Heart left ventricle (tissue), 16 donors: ENCODE data around the gene GLUD1. TPM values are rescaled to one million over a fixed set of nuclear protein-coding genes. Genes with fewer than 3 reads are reported as not detected.
"Not testable (repeated sequence)": the region's sequence is repeated elsewhere in the genome, so short reads cannot be mapped to it uniquely, and the experiment has no call there.

Experiments
- ATAC-seq, 4 donors: fragments of 200-7000 bp; cut with Tn5 transposase; one replicate each; pipeline ENCODE4 v1.9.1; 2020 to 2022; ENCODE audit warnings: moderate library complexity in 4 of 4, mild to moderate bottlenecking in 3 of 4, moderate number of reproducible peaks in 1 of 4
- DNase-seq, 5 donors: peaks; one replicate each; pipeline ENCODE4 v3.0.0-alpha.2; 2020
- H3K27ac ChIP-seq, 12 donors: fragments of 200-600 bp; sonication (generic) in 4 of 12; one replicate each; pipeline versions ENCODE4 v1.5.0 to v1.8.0; 2016 to 2022; ENCODE audit warnings: mild to moderate bottlenecking in 2 of 12
- H3K27me3 ChIP-seq, 9 donors: fragments of 200-600 bp; sonication (generic) in 2 of 9; one replicate each; pipeline versions ENCODE4 v1.5.1 to v1.8.0; 2016 to 2022; ENCODE audit warnings: mild to moderate bottlenecking in 3 of 9
- H3K36me3 ChIP-seq, 9 donors: fragments of 200-600 bp; sonication (generic) in 2 of 9; one replicate each; pipeline versions ENCODE4 v1.5.0 to v1.8.0; 2018 to 2022; ENCODE audit warnings: mild to moderate bottlenecking in 2 of 9
- H3K4me1 ChIP-seq, 12 donors: fragments of 200-600 bp; sonication (generic) in 4 of 12; one replicate each; pipeline versions ENCODE4 v1.5.0 to v1.8.0; 2016 to 2022; ENCODE audit warnings: mild to moderate bottlenecking in 3 of 12
- H3K4me3 ChIP-seq, 12 donors: fragments of 200-600 bp; sonication (generic) in 4 of 12; one replicate each; pipeline versions ENCODE4 v1.5.0 to v1.8.0; 2017 to 2022; ENCODE audit warnings: mild to moderate bottlenecking in 9 of 12, moderate library complexity in 4 of 12
- H3K9me3 ChIP-seq, 12 donors: fragments of 200-600 bp; sonication (generic) in 4 of 12; one replicate each; pipeline versions ENCODE4 v1.5.0 to v1.8.0; 2016 to 2022; ENCODE audit warnings: mild to moderate bottlenecking in 1 of 12
- POLR2A ChIP-seq, 2 donors: fragments of 450-650 bp; IDR thresholded peaks; one replicate each; pipeline ENCODE4 v1.6.1; 2017; ENCODE audit warnings: antibody characterized with exemption in 2 of 2, mild to moderate bottlenecking in 2 of 2, moderate library complexity in 2 of 2
- WGBS, 4 donors: extraction: QIAGEN DNeasy Blood & Tissue Kit in 2 of 4; methylation state at CpG; one replicate each; pipeline versions ENCODE4 v1.1.5 to v1.1.7; 2013 to 2018; 5-methylcytosine and 5-hydroxymethylcytosine counted together
- intact Hi-C, 10 donors: fragments of 100-400 bp; cut with DNase I; formaldehyde crosslinking; loops; one replicate each; pipeline versions ENCODE4 v1.11.1 to v1.14.2; 2022
- polyA plus RNA-seq, 2 donors: library from polyadenylated mRNA; stranded (reverse); fragments of 200-250 nt; gene quantifications; one replicate each; pipeline ENCODE4 v1.2.3, GENCODE V29; 2013
- total RNA-seq, 9 donors: library from RNA; depleted of rRNA in 2 of 9; stranded (reverse); fragments of >200 nt in 2 of 9; fragmentation: NEBNext Ultra II Directional in 3 of 9; extraction: Animal tissue kit (Norgen Biotek cat#: 25700) in 3 of 9; gene quantifications; one replicate each; pipeline versions ENCODE4 v1.1.0 to v1.2.4, GENCODE V29; 2016 to 2023
- TF ChIP-seq, protein P1 (sequence below), 12 donors: fragments of 200-600 bp; sonication (generic) in 4 of 12; IDR thresholded peaks; one replicate each; pipeline versions ENCODE4 v1.5.0 to v1.8.0; 2018 to 2022; ENCODE audit warnings: antibody characterized with exemption in 12 of 12, mild to moderate bottlenecking in 5 of 12
- donor health status: ischemic (EF 13 %, LVEDD 7.1; RV severe dilation, severe dysfunction).
- donor health status: healthy with polysubstance abuse.
- donor health status: DM: no; HTN: yes; CAD: no.
- donor health status: DM: no; HTN: no; CAD: no.
- donor health status: ischemic (EF 25% LVEDD 6.9; RV normal size, moderate dysfunction).
- donor health status: ischemic (EF 25% LVEDD 5.7; RV mildly dilated, moderate dysfunction).
- donor health status: healthy.
- donor health status: DM: yes; HTN: yes; CAD: no.
- donor health status: ischemic (EF 35%, LVEDD 5.7; RV mildly dilated, moderate dysfunction).
- donor health status: nonischemic (EF 11% LVEDD 7.7; RV severe dilation, severe dysfunction).
- donor health status: DM: yes; HTN: yes; CAD: no.
- donor health status: PGD.
- donor health status: ischemic (EF 29% LVEDD 5.4; RV normal size, mild dysfunction).
- donor health status: nonischemic (EF 23%, LVEDD 6.1; RV moderate dilation, normal function).

The GLUD1 gene
- total and polyA plus RNA-seq, 11 donors = 42.9 to 138 (median 104) TPM

DNA sequence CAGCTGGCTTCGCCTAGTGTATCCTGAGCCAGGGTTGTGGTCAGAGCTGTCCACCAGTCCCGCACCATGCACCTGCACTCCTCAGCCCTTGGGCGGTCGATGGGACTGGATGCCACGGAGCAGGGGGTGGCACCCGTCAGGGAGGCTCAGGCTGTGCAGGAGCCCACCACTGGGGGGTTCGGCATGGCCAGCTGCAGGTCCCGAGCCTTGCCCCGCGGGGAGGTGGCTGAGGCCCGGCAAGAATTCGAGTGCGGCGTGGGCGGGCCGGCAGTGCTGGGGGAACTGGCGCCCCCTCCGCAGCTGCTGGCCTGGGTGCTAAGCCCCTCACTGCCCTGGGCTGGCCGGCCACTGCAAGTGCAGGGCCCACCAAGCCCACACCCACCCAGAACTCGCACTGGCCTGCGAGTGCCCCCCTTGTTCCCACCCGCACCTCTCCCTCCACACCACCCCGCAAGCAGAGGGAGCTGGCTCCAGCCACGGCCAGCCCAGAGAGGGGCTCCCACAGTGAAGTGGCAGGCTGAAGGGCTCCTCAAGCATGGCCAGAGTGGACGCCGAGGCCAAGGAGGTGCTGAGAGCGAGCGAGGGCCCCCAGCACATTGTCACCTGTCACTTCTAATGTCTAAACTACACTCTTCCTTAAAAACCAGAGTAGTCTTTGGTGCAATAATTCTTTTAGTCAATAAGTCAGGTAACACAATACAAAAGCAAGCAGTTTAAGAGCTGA, 63.6 kb downstream of the GLUD1 start:
- Histone ChIP-seq H3K4me1 (no peaks in the 10 kb centered on the region), H3K27ac (no peak overlapping the region), H3K27me3 (no peaks in the 10 kb centered on the region), H3K36me3 (no peaks in the 10 kb centered on the region), H3K4me3 (no peak overlapping the region), H3K9me3 (peaks cover 0 to 11% (median 0%) of the 10 kb centered on the region in 12 donors)
- 90 to 97% (median 95%) methylated on average over 14 to 28 of the region's 28 CpGs for WGBS, 4 donors
- TF ChIP-seq POLR2A (IDR thresholded peaks at IDR 0.05) = no peak
- TF ChIP-seq, protein P1, sequence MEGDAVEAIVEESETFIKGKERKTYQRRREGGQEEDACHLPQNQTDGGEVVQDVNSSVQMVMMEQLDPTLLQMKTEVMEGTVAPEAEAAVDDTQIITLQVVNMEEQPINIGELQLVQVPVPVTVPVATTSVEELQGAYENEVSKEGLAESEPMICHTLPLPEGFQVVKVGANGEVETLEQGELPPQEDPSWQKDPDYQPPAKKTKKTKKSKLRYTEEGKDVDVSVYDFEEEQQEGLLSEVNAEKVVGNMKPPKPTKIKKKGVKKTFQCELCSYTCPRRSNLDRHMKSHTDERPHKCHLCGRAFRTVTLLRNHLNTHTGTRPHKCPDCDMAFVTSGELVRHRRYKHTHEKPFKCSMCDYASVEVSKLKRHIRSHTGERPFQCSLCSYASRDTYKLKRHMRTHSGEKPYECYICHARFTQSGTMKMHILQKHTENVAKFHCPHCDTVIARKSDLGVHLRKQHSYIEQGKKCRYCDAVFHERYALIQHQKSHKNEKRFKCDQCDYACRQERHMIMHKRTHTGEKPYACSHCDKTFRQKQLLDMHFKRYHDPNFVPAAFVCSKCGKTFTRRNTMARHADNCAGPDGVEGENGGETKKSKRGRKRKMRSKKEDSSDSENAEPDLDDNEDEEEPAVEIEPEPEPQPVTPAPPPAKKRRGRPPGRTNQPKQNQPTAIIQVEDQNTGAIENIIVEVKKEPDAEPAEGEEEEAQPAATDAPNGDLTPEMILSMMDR (IDR thresholded peaks at IDR 0.05) = no peak
- DNase-seq (no peak), ATAC-seq (no peak)
- intact Hi-C loops = no loop called here

- H3K4me3 ChIP-seq, ATAC-seq, intact Hi-C loops, H3K4me1 ChIP-seq, H3K27ac ChIP-seq, H3K27me3 ChIP-seq, H3K36me3 ChIP-seq, DNase-seq: not testable (repeated sequence)
- peaks cover 0 to 11% (median 0%) of the 10 kb centered on the region in 12 donors for H3K9me3 ChIP-seq
- 75 to 89% (median 86%) methylated on average over 1 of the region's 1 CpG for WGBS, 4 donors
These were observed 64.2 kb downstream of the GLUD1 start for GRCh38 chr10:87030419-87030818.

- ATAC-seq, H3K27ac ChIP-seq: not testable (repeated sequence)
These were observed 67.7 kb downstream of the GLUD1 start for GRCh38 chr10:87026747-87027508.

GRCh38 chr10:87025285-87025958, 69.2 kb downstream of the GLUD1 start:
- H3K27me3 ChIP-seq, H3K36me3 ChIP-seq, ATAC-seq, DNase-seq, H3K4me3 ChIP-seq, H3K27ac ChIP-seq, H3K4me1 ChIP-seq, intact Hi-C loops, H3K9me3 ChIP-seq: not testable (repeated sequence)
- 62 to 74% (median 66%) methylated on average over 5 of the region's 5 CpGs for WGBS, 4 donors

More at GRCh38 chr10:87026747-87027508, 67.7 kb downstream of the GLUD1 start:
- DNase-seq, H3K4me1 ChIP-seq, H3K27me3 ChIP-seq, intact Hi-C loops, H3K4me3 ChIP-seq, H3K36me3 ChIP-seq: not testable (repeated sequence)
- H3K9me3 ChIP-seq = peaks cover 0 to 11% (median 0%) of the 10 kb centered on the region in 12 donors
- WGBS, 4 donors = 88 to 94% (median 91%) methylated on average over 9 to 17 of the region's 17 CpGs

DNA sequence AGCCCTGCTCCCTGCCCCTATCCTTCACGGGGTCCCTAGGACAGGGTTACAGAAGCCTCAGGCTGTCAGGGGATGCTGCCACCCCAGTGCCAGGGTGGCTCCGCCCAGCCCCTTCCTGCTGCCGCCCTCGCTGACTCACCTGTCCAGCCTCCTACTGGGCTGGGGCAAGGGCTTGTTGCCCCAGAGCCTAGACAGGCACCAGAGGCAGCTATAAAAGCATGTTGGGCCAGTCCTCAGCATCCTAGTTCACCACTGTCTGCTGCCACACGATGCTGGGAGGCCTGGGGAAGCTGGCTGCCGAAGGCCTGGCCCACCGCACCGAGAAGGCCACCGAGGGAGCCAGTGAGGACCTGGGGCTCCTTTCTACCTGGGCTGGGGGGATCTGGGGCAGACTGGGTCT, 74.6 kb downstream of the GLUD1 start, which contains the start of gene FAM25A:
FAM25A (plus strand) TSS at position 239 of the 400 bp plus-strand sequence; CDS start at position 270, 31 bp downstream.
- H3K9me3 ChIP-seq, H3K27me3 ChIP-seq, H3K4me3 ChIP-seq, intact Hi-C loops, H3K4me1 ChIP-seq, DNase-seq, H3K36me3 ChIP-seq, ATAC-seq, H3K27ac ChIP-seq: not testable (repeated sequence)
- WGBS, 4 donors = 89 to 94% (median 92%) methylated on average over 4 to 9 of the region's 9 CpGs

- H3K27me3 ChIP-seq, H3K4me3 ChIP-seq, ATAC-seq, intact Hi-C loops, H3K27ac ChIP-seq, H3K4me1 ChIP-seq, DNase-seq, H3K9me3 ChIP-seq, H3K36me3 ChIP-seq: not testable (repeated sequence)
- 95 to 100% (median 100%) methylated on average over 1 of the region's 1 CpG; no CpG with 5 or more reads in 1 of the 4 donors for WGBS, 4 donors
These were observed 75.1 kb downstream of the GLUD1 start for GRCh38 chr10:87019504-87019903.

DNA sequence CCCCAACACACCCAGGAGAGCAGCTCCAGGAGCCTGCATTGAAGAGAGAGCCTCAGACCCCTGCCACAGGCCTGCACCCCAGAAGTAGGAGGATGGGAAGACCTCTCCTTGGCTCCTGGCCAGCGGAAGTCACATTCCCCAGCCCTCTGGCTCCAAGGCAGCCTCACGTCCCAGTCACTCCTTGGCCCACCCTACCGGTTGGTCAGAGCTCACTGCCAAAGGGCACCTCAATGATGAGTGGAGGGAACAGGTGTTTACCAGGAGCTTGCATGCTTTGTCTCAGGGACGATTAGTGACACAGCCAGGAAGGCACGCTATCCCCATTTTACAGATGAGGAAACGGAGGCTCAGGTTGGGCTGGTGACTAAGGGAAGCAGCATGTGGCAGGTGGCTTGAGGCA, 75.6 kb downstream of the GLUD1 start:
- H3K27me3 ChIP-seq, H3K36me3 ChIP-seq, H3K4me1 ChIP-seq, ATAC-seq, H3K9me3 ChIP-seq, H3K27ac ChIP-seq, H3K4me3 ChIP-seq, DNase-seq, intact Hi-C loops: not testable (repeated sequence)
- WGBS, 4 donors = 80 to 89% (median 84%) methylated on average over 4 to 6 of the region's 6 CpGs

- H3K4me3 ChIP-seq = not testable (repeated sequence)
These were observed 76.5 kb downstream of the GLUD1 start for GRCh38 chr10:87018127-87018526.

GRCh38 chr10:87014986-87015716, 79.5 kb downstream of the GLUD1 start:
- H3K4me1 ChIP-seq, intact Hi-C loops, H3K36me3 ChIP-seq, H3K27me3 ChIP-seq, H3K27ac ChIP-seq, ATAC-seq, H3K4me3 ChIP-seq, H3K9me3 ChIP-seq, DNase-seq: not testable (repeated sequence)
- 84 to 88% (median 86%) methylated on average over 9 to 10 of the region's 10 CpGs for WGBS, 4 donors

More at GRCh38 chr10:87018127-87018526, 76.5 kb downstream of the GLUD1 start:
- ATAC-seq, DNase-seq, H3K27me3 ChIP-seq, H3K4me1 ChIP-seq, H3K27ac ChIP-seq, H3K36me3 ChIP-seq, intact Hi-C loops, H3K9me3 ChIP-seq: not testable (repeated sequence)
- 66 to 89% (median 82%) methylated on average over 6 of the region's 6 CpGs for WGBS, 4 donors
